ENCODE measurements around the gene ZP4. TPM values are rescaled to one million over a fixed set of nuclear protein-coding genes. Genes with fewer than 3 reads are reported as not detected.

The ZP4 gene
- total RNA-seq, 1 experiment from 2014 or later: not detected

DNA sequence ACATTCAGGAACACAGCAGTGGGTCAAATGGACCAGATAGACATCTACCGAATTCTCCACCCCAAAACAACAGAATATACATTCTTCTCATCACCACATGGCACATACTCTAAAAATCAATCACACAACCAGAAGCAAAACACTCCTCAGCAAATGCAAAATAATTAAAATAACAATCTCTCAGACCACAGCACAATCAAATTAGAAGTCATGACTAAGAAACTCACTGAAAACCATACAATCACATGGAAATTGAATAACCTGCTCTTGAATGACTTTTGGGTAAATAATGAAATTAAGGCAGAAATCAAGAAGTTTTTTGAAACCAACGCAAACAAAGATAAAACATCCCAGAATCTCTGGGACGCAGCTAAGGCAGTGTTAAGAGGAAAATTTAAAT is 49.2 kb downstream of the ZP4 start:
- Mint-ChIP-seq H3K36me3 (ENCODE audit: insufficient read depth in 1 of 3, low read depth in 3 of 3) (peaks cover 0 to 5% (median 0%) of the 10 kb centered on the region in 3 experiments; a peak in 3 of 7 replicates), H3K27me3 (ENCODE audit: low read depth) (no peaks in the 10 kb centered on the region; the same call in 1 of the 2 replicates), H3K4me1 (no peaks in the 10 kb centered on the region), H3K4me3 (no peak overlapping the region), H3K27ac (no peak overlapping the region), H3K9me3 (peaks cover 3 to 7% of the 10 kb centered on the region in 2 experiments; a peak in 3 of 5 replicates)
- Histone ChIP-seq H3K9ac (ENCODE audit: extremely low read depth, insufficient read length, low read length) (no peak overlapping the region), H2BK5ac (ENCODE audit: insufficient read length, low read length) (no peak overlapping the region), H3K4me1 (ENCODE audit: insufficient read depth, low read length) (no peaks in the 10 kb centered on the region), H3K79me2 (ENCODE audit: insufficient read depth, low read length) (no peaks in the 10 kb centered on the region), H3K56ac (ENCODE audit: insufficient read length, low read depth, low read length) (no peak overlapping the region), H2BK120ac (ENCODE audit: low read depth, low read length, poor library complexity, severe bottlenecking) (no peak overlapping the region), H4K91ac (ENCODE audit: insufficient read length, low read depth, low read length) (no peak overlapping the region), H2BK15ac (ENCODE audit: low read depth, low read length) (no peak overlapping the region), H4K5ac (ENCODE audit: insufficient read length, low read depth, low read length) (no peak overlapping the region), H3K18ac (ENCODE audit: insufficient read length, low read depth, low read length) (no peak overlapping the region), H3K4me2 (ENCODE audit: insufficient read depth, insufficient read length, low read length) (no peak overlapping the region), H3K23ac (ENCODE audit: insufficient read length, low read depth, low read length) (no peak overlapping the region), H3T11ph (ENCODE audit: low read length) (no peak overlapping the region), H3K27me3 (ENCODE audit: insufficient read depth, low read length) (no peaks in the 10 kb centered on the region), H3K27ac (ENCODE audit: insufficient read length, low read depth, low read length) (no peak overlapping the region), H4K8ac (replicated peaks; ENCODE audit: insufficient read length, low read depth, low read length) (no peak overlapping the region), H4K20me1 (ENCODE audit: control insufficient read depth, insufficient read depth, insufficient read length) (no peaks in the 10 kb centered on the region), H3K79me1 (ENCODE audit: insufficient read depth, low read depth, low read length, poor library complexity, severe bottlenecking) (no peaks in the 10 kb centered on the region), H3K9me3 (ENCODE audit: control insufficient read depth, low read depth, low read length) (no peaks in the 10 kb centered on the region), H3K14ac (ENCODE audit: insufficient read depth, low read length) (no peak overlapping the region), H2AK5ac (ENCODE audit: insufficient read length, low read length) (no peak overlapping the region), H2AFZ (ENCODE audit: low read length) (no peak overlapping the region), H3K23me2 (ENCODE audit: insufficient read length, low read depth, low read length, poor library complexity, severe bottlenecking) (no peaks in the 10 kb centered on the region), H2BK12ac (ENCODE audit: insufficient read length, low read depth, low read length) (no peak overlapping the region), H3K4ac (ENCODE audit: low read depth, low read length) (no peak overlapping the region), H2BK20ac (ENCODE audit: low read depth, low read length, poor library complexity, severe bottlenecking) (no peak overlapping the region)
- no peak for DNase-seq
- no CpG with 5 or more reads among the region's 3 CpGs for WGBS (ENCODE audit: extremely low coverage, insufficient read length, low lambda C conversion rate)
- TF ChIP-seq, protein P1, sequence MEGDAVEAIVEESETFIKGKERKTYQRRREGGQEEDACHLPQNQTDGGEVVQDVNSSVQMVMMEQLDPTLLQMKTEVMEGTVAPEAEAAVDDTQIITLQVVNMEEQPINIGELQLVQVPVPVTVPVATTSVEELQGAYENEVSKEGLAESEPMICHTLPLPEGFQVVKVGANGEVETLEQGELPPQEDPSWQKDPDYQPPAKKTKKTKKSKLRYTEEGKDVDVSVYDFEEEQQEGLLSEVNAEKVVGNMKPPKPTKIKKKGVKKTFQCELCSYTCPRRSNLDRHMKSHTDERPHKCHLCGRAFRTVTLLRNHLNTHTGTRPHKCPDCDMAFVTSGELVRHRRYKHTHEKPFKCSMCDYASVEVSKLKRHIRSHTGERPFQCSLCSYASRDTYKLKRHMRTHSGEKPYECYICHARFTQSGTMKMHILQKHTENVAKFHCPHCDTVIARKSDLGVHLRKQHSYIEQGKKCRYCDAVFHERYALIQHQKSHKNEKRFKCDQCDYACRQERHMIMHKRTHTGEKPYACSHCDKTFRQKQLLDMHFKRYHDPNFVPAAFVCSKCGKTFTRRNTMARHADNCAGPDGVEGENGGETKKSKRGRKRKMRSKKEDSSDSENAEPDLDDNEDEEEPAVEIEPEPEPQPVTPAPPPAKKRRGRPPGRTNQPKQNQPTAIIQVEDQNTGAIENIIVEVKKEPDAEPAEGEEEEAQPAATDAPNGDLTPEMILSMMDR (conservative IDR thresholded peaks at IDR 0.05): no peak

Data from H9 (cell line).